ENCODE results near the gene SPAG6.

Gene SPAG6

DNA sequence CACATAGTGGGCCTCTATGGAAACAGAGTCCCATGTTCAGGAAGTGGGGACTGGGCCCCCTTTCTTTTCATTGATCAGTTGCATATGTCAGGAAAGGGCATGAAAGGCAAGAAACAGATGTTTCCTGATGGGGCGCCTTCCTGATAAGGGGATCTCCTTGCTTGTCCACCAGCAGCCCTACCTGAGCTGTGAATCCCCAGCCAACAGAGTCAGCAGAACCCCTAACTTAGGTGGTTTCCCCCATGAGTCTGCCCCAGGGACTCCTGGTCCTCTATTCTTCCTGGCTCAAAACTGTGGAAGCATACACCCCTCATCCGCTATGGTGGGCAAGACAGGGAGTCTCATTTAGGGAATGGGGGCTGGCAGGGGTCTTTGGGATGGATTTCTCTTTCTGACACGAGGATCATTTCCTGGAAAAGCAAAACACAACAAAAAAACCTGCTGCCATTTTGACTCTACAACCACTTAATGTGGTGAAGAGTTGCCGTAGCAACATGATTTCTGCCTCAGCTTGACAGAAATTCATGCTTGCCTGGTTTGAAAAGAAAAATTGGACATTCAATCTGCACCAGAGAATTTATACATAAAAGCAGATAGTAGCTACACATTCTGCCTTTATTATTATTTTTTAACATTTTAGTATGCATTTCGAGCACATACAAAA, 119.8 kb downstream of the SPAG6 start:
- DNase-seq, result no peak

DNA sequence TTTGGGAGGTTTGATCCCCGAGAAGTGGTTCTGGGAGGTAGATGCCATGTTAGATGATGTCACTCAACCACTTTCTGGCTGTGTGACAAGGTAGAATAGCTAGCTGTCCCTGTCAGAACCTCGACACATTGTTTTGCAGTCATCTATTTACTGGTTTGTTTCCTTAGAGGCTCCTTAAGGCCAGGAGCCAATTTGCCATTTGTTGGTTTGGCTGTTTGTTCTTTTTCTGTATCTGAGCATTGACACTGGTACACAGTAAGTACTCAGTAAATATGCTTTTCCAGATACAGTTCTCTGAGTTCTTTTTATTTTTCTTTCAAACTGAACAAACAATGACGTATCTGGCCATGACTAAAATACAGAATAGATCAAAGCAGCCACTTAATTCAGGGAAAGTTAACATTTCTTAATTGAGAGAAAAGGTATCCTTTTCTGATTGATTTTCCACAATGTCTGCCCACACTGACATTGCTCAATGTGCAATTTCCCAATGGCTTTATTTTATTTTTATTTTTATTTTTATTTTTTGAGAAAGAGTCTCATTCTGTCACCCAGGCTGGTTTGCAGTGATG, 121.6 kb downstream of the SPAG6 start:
- no peak for DNase-seq
